Measurements from ENCODE around the gene BTAF1.

The BTAF1 gene

DNA sequence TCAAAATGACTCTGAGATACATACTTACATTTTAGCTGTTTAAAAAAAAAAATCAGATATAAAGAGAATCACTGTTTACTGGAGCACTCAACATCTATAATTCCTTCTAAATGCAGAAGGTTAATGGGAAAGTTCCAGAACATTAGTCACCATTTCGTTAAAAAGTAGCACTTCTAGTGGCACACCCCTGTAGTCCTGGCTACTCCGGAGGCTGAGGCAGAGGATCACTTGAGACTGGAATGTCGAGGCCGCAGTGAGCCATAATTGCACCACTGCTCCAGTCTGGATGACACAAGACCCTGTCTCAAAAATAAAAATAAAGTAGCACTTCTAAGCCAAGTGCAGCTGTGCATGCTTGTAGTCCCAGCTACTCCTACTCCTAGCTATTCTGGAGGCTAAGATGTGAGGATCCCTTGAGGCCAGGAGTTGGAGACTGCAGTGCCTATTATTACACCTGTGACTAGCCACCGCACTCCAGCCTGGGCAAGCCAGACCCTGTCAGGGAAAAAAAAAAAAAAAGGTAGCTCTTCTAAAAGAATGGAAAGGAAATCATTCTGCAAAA is 16.5 kb upstream of the BTAF1 start:
- in situ Hi-C loops (cut with HindIII; ENCODE audit: low pct_ligation_motif_present, low pct_unique_long_range_greater_than_20kb, low sequenced_read_pairs), result no loop called here
- DNase-seq, result no peak

- in situ Hi-C loops (cut with HindIII; ENCODE audit: low pct_ligation_motif_present, low pct_unique_long_range_greater_than_20kb, low sequenced_read_pairs), result no loop called here
These were observed 15.6 kb upstream of the BTAF1 start for GRCh38 chr10:91907914-91908336.

DNA sequence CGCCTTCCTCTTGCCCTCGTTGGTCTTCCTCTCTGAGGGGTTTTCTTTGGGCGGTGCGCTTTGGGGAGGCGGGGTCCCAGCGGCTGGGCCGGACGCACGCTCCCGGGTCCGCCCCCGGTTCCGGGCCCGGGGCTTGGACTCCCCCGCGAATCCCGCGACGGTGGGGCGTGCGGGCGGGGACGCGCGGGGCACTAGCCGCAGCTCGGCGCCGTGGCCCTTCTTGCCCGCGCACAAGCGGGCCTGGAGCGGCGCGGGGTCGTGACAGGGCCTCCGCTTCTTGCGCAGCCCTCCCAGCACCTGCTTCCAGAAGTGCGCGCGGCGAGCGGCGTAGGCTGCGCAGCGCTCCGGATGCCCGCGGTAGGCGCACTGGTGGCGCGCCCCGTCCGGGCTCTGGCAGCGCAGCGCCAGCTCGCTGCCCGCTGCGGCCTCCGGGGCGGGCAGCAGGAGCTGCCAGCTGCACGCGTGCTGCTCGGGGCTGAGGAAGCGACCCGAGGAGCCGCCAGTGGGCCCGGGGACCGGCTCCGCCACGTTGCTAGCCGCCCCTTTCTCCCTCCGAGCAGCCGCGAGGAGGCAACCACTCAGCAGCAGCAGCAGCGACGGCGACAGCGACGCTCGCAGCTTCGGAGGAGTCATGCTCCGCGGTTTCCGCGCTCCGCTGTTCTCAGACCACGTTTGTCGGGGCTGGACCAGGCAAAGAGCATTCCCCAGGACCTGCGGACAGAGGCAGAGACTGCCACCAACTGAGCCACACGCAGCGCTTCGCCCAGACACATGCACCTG is 15.0 kb upstream of the BTAF1 start:
- in situ Hi-C loops (cut with HindIII; ENCODE audit: low pct_ligation_motif_present, low pct_unique_long_range_greater_than_20kb, low sequenced_read_pairs), result no loop called here
- DNase-seq, result peak; percentile 74

More at GRCh38 chr10:91907914-91908336, 15.6 kb upstream of the BTAF1 start:
- peak; percentile 11 for DNase-seq

DNA sequence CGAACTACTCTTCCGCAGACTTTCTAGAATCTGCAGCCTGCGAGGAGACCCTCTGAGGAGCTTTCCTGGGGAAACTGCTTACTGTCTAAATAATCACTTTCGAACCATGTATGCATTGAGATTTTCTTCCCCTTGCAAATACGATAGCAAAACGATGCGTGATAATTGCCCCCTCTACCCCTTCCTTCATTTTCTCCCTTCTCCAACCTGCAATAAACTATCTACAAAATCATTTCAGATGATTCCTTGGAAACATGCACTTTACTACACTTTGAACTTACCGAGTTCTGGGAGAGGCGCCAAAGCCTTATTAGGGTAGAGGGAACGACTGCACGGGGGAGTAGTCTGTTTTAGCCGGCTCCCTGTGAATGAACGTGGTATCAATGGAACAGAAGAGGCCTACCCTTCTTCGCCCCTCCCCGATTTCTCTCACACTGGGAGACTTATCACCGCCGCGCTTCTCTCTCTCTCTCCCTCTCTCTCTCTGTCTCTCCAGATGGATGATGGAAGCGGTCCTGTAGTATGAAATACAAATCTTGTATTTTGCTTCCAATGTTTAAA is 14.4 kb upstream of the BTAF1 start, which contains the start of gene FGFBP3:
TSS of gene FGFBP3 (minus strand) at position 370 of the 561 bp plus-strand sequence. CDS start 517 bp downstream, outside the sequence.
- peak; percentile 71 for DNase-seq
- in situ Hi-C loops (cut with HindIII; ENCODE audit: low pct_ligation_motif_present, low pct_unique_long_range_greater_than_20kb, low sequenced_read_pairs), result no loop called here

GRCh38 chr10:91910467-91910866 is 13.1 kb upstream of the BTAF1 start:
- in situ Hi-C loops (cut with HindIII; ENCODE audit: low pct_ligation_motif_present, low pct_unique_long_range_greater_than_20kb, low sequenced_read_pairs), result no loop called here
- no peak for DNase-seq

DNA sequence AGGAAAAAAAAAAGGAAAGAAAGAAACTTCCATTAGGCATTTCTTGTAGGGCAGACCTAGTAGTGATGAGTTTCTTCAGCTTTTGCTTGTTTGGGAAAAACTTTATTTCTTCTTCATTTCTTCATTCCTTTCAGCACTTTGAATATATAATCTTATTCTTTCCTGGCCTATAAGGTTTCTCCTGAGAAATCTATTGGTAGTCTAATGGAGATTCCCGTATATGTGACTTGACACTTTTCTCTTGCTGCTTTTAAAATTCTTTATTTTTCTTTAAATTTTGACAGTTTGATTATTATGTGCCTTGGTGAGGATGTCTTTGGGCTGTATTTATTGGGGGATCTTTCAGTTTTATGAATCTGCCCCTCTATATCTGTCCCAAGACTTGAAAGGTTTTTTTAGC is 3.9 kb upstream of the BTAF1 start:
- in situ Hi-C loops (cut with HindIII; ENCODE audit: low pct_ligation_motif_present, low pct_unique_long_range_greater_than_20kb, low sequenced_read_pairs), result no loop called here
- DNase-seq, result no peak

DNA sequence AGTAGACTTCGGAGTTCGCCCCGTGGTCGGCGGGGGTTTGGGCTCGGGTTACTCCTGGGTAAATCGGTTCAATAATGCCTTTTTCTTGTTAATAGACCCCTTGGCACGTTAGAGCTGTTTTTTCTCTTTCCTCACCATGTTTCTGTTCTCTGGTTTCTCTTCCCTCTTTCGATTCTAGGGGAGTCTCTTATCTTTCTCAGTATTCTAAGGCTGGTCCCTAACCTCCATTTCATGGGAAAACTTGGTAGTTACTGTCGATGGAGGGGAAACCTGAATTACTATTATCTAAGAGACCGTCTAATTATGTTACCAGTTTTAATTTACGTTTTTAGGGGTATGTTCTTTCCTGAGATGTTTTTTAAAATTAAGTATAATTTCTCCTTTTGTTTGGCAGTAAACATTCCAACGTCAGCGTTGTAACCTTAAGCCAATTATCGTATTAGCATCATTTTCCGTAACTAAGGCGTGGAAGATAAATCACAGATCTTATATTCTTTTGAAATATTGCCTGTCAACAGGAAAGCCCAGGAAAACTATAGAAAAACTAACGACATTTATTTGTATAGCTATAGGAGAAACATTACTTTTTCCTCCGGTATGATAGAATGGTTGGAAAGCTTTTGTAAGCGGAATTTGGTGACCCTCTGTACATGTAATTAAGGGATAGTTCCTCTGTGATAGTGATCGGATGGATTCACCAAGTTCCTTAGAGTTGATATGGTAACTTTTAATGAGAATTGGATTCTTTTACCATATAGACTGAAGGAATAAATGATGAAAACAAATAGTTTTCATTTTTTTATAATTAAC is 847 bp downstream of the BTAF1 start:
- in situ Hi-C loops (cut with HindIII; ENCODE audit: low pct_ligation_motif_present, low pct_unique_long_range_greater_than_20kb, low sequenced_read_pairs), result no loop called here
- no peak for DNase-seq

- DNase-seq, result no peak
These were observed 1.4 kb downstream of the BTAF1 start for GRCh38 chr10:91925022-91925320.

DNA sequence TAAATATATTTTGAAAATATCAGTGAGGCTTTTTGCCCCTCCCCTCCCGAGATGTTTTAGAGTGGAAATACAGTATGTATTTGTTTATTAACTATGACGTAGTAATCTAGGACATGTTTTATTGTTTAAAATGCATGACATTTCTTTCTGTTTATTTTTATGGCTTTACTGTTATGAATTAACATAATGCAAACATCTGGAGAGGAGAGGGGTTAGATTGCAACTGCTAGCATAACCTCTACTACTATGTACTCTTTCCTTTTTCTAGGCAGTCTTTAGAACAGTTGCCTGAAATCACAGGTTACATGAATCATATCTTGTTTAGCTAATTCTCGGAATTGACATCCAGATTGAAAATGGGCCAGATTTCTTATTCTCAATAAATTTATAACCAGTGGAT is 7.4 kb downstream of the BTAF1 start:
- in situ Hi-C loops (cut with HindIII; ENCODE audit: low pct_ligation_motif_present, low pct_unique_long_range_greater_than_20kb, low sequenced_read_pairs), result no loop called here

More at GRCh38 chr10:91925022-91925320, 1.4 kb downstream of the BTAF1 start:
- in situ Hi-C loops (cut with HindIII; ENCODE audit: low pct_ligation_motif_present, low pct_unique_long_range_greater_than_20kb, low sequenced_read_pairs), result no loop called here

GRCh38 chr10:91931526-91932190 is 8.1 kb downstream of the BTAF1 start:
- in situ Hi-C loops (cut with HindIII; ENCODE audit: low pct_ligation_motif_present, low pct_unique_long_range_greater_than_20kb, low sequenced_read_pairs), result no loop called here
- no peak for DNase-seq

More for the DNA sequence above, 7.4 kb downstream of the BTAF1 start:
- no peak for DNase-seq

DNA sequence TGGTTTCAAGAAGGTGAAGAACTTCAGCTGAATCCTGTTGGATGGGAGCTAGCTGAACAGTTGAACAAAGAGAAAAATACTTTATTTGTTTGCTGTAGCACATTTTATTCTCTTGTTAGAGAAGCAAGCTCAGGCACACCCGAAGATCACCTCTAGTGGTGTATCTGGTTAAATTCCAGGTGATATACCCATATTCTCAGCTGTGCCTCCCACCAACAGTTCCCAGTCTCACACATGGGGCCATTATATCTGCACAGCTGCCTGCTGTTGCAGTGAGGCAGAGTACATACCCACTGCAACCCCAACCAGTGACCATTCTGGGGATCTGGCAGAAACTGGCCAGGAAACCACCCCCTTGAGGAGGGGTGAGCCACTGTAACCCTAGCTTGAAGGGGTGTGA is 9.2 kb downstream of the BTAF1 start:
- in situ Hi-C loops (cut with HindIII; ENCODE audit: low pct_ligation_motif_present, low pct_unique_long_range_greater_than_20kb, low sequenced_read_pairs), result no loop called here
- DNase-seq, result no peak

DNA sequence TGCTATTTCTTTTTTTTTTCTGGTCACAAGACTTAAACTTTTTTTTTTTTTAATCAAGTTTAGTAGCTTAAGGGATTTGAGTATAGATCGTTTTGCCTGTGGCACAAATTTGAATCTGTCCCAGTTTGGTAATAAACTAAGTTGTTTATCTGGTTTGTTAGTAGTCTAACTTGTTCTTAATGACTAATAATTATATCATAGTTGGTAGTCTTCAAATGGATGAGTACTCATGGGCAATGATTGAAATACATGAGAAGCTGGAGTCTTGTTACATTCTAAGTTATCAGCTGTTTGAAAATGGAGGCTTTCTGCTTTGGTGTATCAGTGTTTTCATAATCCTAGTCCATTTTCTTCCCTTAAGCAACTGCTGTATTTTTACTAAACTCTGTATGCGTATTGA is 12.3 kb downstream of the BTAF1 start:
- DNase-seq, result no peak
- in situ Hi-C loops (cut with HindIII; ENCODE audit: low pct_ligation_motif_present, low pct_unique_long_range_greater_than_20kb, low sequenced_read_pairs), result no loop called here

GRCh38 chr10:91939653-91940052 is 16.1 kb downstream of the BTAF1 start:
- in situ Hi-C loops (cut with HindIII; ENCODE audit: low pct_ligation_motif_present, low pct_unique_long_range_greater_than_20kb, low sequenced_read_pairs), result no loop called here
- DNase-seq, result no peak

GRCh38 chr10:91941426-91941825 is 17.9 kb downstream of the BTAF1 start:
- DNase-seq, result no peak
- in situ Hi-C loops (cut with HindIII; ENCODE audit: low pct_ligation_motif_present, low pct_unique_long_range_greater_than_20kb, low sequenced_read_pairs), result no loop called here

GRCh38 chr10:91944880-91945630 is 21.5 kb downstream of the BTAF1 start:
- peak; percentile 9 for DNase-seq
- in situ Hi-C loops (cut with HindIII; ENCODE audit: low pct_ligation_motif_present, low pct_unique_long_range_greater_than_20kb, low sequenced_read_pairs), result no loop called here

DNA sequence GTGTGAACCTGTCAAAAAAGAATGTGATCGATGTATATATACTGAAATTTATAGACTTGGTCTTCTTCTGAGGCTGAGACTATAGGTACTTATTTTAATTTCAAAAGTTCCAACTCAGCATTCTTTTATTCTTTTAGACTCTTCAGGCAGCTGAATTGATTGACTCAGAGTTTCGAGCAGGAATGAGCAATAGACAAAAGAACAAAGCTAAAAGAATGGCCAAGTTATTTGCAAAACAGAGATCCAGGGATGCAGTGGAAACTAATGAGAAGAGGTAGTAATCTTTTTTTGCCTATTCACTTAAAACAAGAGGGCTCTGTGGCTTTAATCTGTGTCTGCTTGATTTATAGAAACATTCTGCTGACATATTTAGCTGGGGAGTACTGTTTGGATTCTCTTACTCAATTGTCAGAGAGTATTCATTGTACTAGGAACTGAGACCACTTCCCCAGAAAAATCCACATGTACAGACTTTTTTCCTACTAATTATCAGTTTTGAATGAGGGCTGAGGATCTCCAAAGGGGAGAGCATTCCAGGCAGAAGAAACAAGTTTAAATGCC is 30.1 kb downstream of the BTAF1 start:
- DNase-seq, result no peak
- in situ Hi-C loops (cut with HindIII; ENCODE audit: low pct_ligation_motif_present, low pct_unique_long_range_greater_than_20kb, low sequenced_read_pairs), result no loop called here

GRCh38 chr10:91955114-91955513 is 31.5 kb downstream of the BTAF1 start:
- no peak for DNase-seq
- in situ Hi-C loops (cut with HindIII; ENCODE audit: low pct_ligation_motif_present, low pct_unique_long_range_greater_than_20kb, low sequenced_read_pairs), result no loop called here

DNA sequence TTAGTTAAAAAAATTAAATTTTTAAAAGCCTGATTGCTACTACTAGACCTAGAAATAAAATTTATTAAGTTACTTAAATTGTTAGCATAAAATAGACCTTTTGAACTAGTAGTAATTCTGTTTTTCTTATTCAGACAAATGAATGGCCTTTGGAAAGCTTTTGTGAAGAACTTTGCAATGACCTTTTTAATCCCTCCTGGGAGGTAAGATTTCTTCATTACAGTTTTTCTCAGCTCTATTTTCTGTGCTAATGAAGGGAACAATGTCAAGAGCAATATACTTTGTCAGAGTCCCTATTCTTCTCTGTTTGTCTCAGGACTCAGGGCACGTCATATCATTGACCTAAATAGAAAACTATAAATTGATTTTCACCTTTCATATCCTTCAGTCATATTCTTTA is 33.5 kb downstream of the BTAF1 start:
- DNase-seq, result no peak
- in situ Hi-C loops (cut with HindIII; ENCODE audit: low pct_ligation_motif_present, low pct_unique_long_range_greater_than_20kb, low sequenced_read_pairs), result no loop called here

All from ACHN (cell line).